ENCODE data around the gene NCKAP5. TPM values are rescaled to one million over a fixed set of nuclear protein-coding genes. Genes with fewer than 3 reads are reported as not detected.

Gene NCKAP5
- total RNA-seq, 2 donors from 2014 or later, result 0.78 to 2.6 TPM

DNA sequence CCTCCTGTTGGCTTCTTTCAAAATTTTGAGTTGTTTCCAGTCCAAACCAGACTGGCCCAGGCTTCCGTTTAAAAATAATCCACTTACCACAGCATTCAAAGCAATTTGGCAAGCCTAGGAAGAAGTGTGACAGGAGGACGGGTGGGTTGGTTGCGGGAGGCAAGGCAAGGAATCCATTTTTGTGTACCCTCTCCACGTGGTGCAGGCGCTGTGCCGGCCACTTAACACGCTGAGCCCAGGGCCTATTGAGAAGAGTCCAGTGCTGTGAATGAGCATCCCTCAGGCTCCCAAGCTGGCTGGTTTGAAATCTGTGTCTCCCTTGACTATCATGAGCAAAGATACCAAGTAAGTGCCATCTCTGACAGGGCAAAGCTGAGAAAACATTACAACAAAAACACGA, 160.9 kb downstream of the NCKAP5 start:
- no peaks in the 10 kb centered on the region for H3K4me1 ChIP-seq
- intact Hi-C loops (cut with DNase I), result no loop called here
- ATAC-seq (no peak), DNase-seq (no peak)
- no peak overlapping the region for H3K27ac ChIP-seq
- H3K4me3 ChIP-seq, result no peak overlapping the region
- no peaks in the 10 kb centered on the region for H3K36me3 ChIP-seq (replicated peaks in 1 of 2; ENCODE audit: insufficient read depth in 1 of 2, low read depth in 2 of 2)
- H3K27me3 ChIP-seq, result no peaks in the 10 kb centered on the region
- TF ChIP-seq POLR2A (IDR thresholded peaks at IDR 0.05), result no peak
- TF ChIP-seq, protein P1, sequence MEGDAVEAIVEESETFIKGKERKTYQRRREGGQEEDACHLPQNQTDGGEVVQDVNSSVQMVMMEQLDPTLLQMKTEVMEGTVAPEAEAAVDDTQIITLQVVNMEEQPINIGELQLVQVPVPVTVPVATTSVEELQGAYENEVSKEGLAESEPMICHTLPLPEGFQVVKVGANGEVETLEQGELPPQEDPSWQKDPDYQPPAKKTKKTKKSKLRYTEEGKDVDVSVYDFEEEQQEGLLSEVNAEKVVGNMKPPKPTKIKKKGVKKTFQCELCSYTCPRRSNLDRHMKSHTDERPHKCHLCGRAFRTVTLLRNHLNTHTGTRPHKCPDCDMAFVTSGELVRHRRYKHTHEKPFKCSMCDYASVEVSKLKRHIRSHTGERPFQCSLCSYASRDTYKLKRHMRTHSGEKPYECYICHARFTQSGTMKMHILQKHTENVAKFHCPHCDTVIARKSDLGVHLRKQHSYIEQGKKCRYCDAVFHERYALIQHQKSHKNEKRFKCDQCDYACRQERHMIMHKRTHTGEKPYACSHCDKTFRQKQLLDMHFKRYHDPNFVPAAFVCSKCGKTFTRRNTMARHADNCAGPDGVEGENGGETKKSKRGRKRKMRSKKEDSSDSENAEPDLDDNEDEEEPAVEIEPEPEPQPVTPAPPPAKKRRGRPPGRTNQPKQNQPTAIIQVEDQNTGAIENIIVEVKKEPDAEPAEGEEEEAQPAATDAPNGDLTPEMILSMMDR (IDR thresholded peaks at IDR 0.05), result no peak
- WGBS, 2 donors, result 67 to 84% methylated on average over 8 of the region's 8 CpGs
- no peaks in the 10 kb centered on the region for H3K9me3 ChIP-seq

DNA sequence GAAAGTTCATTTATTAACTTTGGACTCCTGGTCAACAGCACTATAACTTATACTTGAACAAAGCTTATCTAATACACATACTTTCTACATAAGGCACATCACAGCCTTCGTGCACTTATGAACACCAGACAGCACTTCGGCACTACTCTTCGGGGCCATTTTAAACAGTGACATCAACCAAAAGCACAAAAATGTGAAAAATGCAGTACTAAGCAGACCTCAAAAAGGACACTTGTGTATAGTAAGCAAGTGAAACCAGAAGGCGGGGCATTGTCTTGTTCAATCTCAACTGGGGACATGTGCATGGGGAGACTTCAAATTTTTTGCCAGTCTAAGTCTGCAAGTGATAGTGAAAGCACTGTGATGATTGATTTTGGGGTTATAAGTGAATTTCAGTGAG, 163.0 kb downstream of the NCKAP5 start:
- Histone ChIP-seq H3K9me3 (no peaks in the 10 kb centered on the region), H3K27me3 (no peaks in the 10 kb centered on the region), H3K36me3 (replicated peaks in 1 of 2; ENCODE audit: insufficient read depth in 1 of 2, low read depth in 2 of 2) (no peaks in the 10 kb centered on the region), H3K4me1 (no peaks in the 10 kb centered on the region), H3K4me3 (no peak overlapping the region), H3K27ac (no peak overlapping the region)
- no peak for DNase-seq
- ATAC-seq, result no peak
- 60 to 66% methylated on average over 4 of the region's 4 CpGs for WGBS, 2 donors
- intact Hi-C loops (cut with DNase I), result no loop called here
- TF ChIP-seq, protein P1 (IDR thresholded peaks at IDR 0.05), result no peak
- no peak for TF ChIP-seq POLR2A (IDR thresholded peaks at IDR 0.05)

DNA sequence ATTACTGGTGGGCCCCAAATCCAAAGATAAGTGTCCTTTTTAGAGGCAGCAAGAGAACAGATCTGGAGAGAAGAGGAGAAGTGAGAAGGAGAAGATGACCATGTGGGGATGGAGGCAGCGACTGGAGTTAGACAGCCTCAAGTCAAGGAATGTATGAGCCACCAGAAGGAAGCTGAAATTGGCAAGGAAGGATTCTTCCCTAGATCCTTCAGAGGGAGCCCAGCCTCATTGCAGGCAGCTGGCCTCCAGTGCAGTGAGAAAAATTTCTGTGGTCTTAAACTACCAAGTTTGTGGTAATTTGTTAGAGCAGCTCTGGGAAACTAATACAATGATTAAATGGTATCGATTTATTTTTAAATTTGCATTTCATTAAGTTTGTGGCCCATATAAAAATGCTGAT, 167.9 kb downstream of the NCKAP5 start:
- 72 to 81% methylated on average over 2 of the region's 2 CpGs for WGBS, 2 donors

DNA sequence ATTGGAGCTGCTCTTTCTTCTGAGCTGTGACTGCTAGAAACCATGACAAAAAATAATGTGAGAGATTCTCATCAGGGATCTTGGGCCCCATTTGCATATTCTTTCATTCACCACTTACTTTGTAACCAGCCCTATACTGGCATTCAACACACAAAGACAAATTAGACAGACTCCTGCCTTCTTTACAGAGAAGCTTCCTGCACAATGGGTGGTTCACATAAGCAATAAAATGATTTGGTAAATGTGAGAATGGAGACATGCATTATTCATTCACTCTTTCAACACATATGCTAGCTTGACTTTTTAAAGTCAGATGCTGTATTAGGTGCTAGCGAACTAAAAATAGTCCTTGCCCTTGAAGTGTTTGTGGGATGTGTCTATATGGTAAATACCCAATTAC, 174.4 kb downstream of the NCKAP5 start:
- ATAC-seq (no peak), DNase-seq (no peak)
- Histone ChIP-seq H3K4me3 (no peak overlapping the region), H3K27ac (no peak overlapping the region), H3K27me3 (no peaks in the 10 kb centered on the region), H3K9me3 (peaks cover 0 to 5% (median 0%) of the 10 kb centered on the region in 3 donors), H3K4me1 (no peaks in the 10 kb centered on the region), H3K36me3 (replicated peaks in 1 of 2; ENCODE audit: insufficient read depth in 1 of 2, low read depth in 2 of 2) (no peaks in the 10 kb centered on the region)
- TF ChIP-seq, protein P1 (IDR thresholded peaks at IDR 0.05), result no peak
- no peak for TF ChIP-seq POLR2A (IDR thresholded peaks at IDR 0.05)
- WGBS, 2 donors, result 59 to 79% methylated on average over 1 of the region's 1 CpG
- intact Hi-C loops (cut with DNase I), result no loop called here

More for the DNA sequence above, 167.9 kb downstream of the NCKAP5 start:
- no peak overlapping the region for H3K4me3 ChIP-seq
- H3K9me3 ChIP-seq, result no peaks in the 10 kb centered on the region
- ATAC-seq, result no peak
- H3K4me1 ChIP-seq, result no peaks in the 10 kb centered on the region
- no peaks in the 10 kb centered on the region for H3K36me3 ChIP-seq (replicated peaks in 1 of 2; ENCODE audit: insufficient read depth in 1 of 2, low read depth in 2 of 2)
- DNase-seq, result no peak
- H3K27ac ChIP-seq, result no peak overlapping the region
- H3K27me3 ChIP-seq, result no peaks in the 10 kb centered on the region
- TF ChIP-seq, protein P1 (IDR thresholded peaks at IDR 0.05), result no peak
- TF ChIP-seq POLR2A (IDR thresholded peaks at IDR 0.05), result no peak
- intact Hi-C loops (cut with DNase I), result no loop called here

DNA sequence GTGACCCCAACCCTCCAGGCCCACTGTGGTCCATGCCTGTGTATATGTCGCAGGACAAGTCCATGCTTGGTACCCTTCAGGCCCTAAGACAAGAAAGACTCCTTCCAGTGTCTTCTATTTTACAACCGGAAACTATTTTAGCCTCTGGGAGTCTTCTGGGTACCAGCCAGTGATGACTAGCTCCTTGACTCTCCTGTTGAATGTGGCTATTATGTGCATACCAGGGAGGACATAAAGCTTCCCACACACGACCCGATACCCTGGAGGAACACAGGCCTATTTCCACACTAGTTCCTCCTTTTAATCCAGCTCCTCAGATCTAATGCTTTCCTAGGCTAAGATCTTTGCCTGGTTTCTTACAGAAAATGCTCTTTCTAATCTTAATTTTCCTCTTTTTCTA, 178.1 kb downstream of the NCKAP5 start:
- no peak overlapping the region for H3K4me3 ChIP-seq
- ATAC-seq (no peak), DNase-seq (no peak)
- H3K4me1 ChIP-seq, result no peaks in the 10 kb centered on the region
- H3K36me3 ChIP-seq (replicated peaks in 1 of 2; ENCODE audit: insufficient read depth in 1 of 2, low read depth in 2 of 2), result no peaks in the 10 kb centered on the region
- WGBS, 2 donors, result 83 to 88% methylated on average over 4 of the region's 4 CpGs
- TF ChIP-seq, protein P1 (IDR thresholded peaks at IDR 0.05), result no peak
- no peak for TF ChIP-seq POLR2A (IDR thresholded peaks at IDR 0.05)
- H3K27me3 ChIP-seq, result no peaks in the 10 kb centered on the region
- H3K27ac ChIP-seq, result no peak overlapping the region
- H3K9me3 ChIP-seq, result peaks cover 0 to 5% (median 0%) of the 10 kb centered on the region in 3 donors
- intact Hi-C loops (cut with DNase I), result no loop called here
